ENCODE results near the gene TBL1Y.

- no peak for TF ChIP-seq GATA2 (IDR thresholded peaks at IDR 0.05; ENCODE audit: low read depth, low read length)
- TF ChIP-seq GATA3 (IDR thresholded peaks at IDR 0.05; ENCODE audit: low read depth, low read length) = no peak
These were observed 870 bp downstream of the TBL1Y start, which contains the start of gene AMELY for GRCh38 chrY:6911253-6911881.
